Progenitor cell of endocrine pancreas (in vitro differentiated cells): ENCODE measurements around the gene ADRM1. TPM values are rescaled to one million over a fixed set of nuclear protein-coding genes. Genes with fewer than 3 reads are reported as not detected.

ENCODE experiments used
- DNase-seq: peaks from one replicate; pipeline ENCODE4 v3.0.0; 2021; ENCODE audit warnings: low spot score; ENCODE audit not compliant: unreplicated experiment
- H3K27ac Mint-ChIP-seq: 2 replicates; pipeline ENCODE4 v1.8.0; 2021; ENCODE audit warnings: mild to moderate bottlenecking, moderate library complexity, mixed read lengths
- H3K27me3 Mint-ChIP-seq: 2 replicates; pipeline ENCODE4 v1.8.0; 2021; ENCODE audit warnings: mixed read lengths
- H3K36me3 Mint-ChIP-seq: 2 replicates; pipeline ENCODE4 v1.8.0; 2022; ENCODE audit warnings: mixed read lengths; ENCODE audit not compliant: insufficient read depth
- H3K4me1 Mint-ChIP-seq: 2 replicates; pipeline ENCODE4 v1.8.0; 2021; ENCODE audit warnings: low read depth, mixed read lengths
- H3K4me3 Mint-ChIP-seq: 2 replicates; pipeline ENCODE4 v1.8.0; 2021; ENCODE audit warnings: low read depth, mild to moderate bottlenecking, moderate library complexity, mixed read lengths
- H3K9me3 Mint-ChIP-seq: 2 replicates; pipeline ENCODE4 v1.8.0; 2021; ENCODE audit warnings: low read depth, mixed read lengths
- total RNA-seq: library from RNA; stranded (reverse); gene quantifications from 2 replicates; pipeline ENCODE4 v1.2.1, GENCODE V29; 2021
- TF ChIP-seq, protein P1 (sequence below): fragments of 200-600 bp; sonication (generic); IDR thresholded peaks from one replicate; pipeline ENCODE4 v1.5.0; 2021; ENCODE audit warnings: antibody characterized with exemption, mild to moderate bottlenecking; ENCODE audit not compliant: unreplicated experiment

ADRM1 gene
- total RNA-seq, 1 donor from 2014 or later, result 66.2 TPM

- Mint-ChIP-seq H3K27ac (peak overlapping the region; percentile 71), H3K4me3 (no peak overlapping the region), H3K36me3 (peaks cover 11% of the 10 kb centered on the region), H3K9me3 (no peaks in the 10 kb centered on the region), H3K27me3 (no peaks in the 10 kb centered on the region), H3K4me1 (no peaks in the 10 kb centered on the region)
- TF ChIP-seq, protein P1, sequence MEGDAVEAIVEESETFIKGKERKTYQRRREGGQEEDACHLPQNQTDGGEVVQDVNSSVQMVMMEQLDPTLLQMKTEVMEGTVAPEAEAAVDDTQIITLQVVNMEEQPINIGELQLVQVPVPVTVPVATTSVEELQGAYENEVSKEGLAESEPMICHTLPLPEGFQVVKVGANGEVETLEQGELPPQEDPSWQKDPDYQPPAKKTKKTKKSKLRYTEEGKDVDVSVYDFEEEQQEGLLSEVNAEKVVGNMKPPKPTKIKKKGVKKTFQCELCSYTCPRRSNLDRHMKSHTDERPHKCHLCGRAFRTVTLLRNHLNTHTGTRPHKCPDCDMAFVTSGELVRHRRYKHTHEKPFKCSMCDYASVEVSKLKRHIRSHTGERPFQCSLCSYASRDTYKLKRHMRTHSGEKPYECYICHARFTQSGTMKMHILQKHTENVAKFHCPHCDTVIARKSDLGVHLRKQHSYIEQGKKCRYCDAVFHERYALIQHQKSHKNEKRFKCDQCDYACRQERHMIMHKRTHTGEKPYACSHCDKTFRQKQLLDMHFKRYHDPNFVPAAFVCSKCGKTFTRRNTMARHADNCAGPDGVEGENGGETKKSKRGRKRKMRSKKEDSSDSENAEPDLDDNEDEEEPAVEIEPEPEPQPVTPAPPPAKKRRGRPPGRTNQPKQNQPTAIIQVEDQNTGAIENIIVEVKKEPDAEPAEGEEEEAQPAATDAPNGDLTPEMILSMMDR, result no peak
- DNase-seq, result no peak
These were observed 16.6 kb downstream of the ADRM1 start for GRCh38 chr20:62319346-62319909.

GRCh38 chr20:62320581-62321354 is 18.0 kb downstream of the ADRM1 start:
- H3K27ac Mint-ChIP-seq, result no peak overlapping the region
- H3K4me3 Mint-ChIP-seq, result no peak overlapping the region
- no peak for DNase-seq

DNA sequence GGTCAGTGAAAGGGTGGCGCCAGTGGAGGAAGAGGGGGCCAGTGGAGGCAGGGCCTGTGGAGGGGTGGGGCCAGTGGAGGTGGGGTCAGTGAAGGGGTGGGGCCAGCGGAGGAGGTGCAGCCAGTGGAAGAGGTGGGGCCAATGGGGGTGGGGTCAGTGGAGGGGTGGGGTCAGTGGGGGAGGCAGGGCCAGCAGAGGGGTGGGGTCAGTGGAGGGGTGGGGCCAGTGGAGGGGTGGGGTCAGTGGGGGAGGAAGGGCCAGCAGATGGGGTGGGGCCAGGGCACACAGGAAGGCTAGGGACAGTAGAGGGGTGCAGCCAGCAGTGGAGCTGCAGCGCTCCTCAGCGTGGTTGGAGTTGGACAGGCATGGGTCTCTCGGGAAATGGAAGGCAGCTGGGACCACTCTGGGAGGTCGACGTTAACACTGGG is 18.7 kb downstream of the ADRM1 start:
- no peak overlapping the region for H3K27ac Mint-ChIP-seq

More at GRCh38 chr20:62320581-62321354, 18.0 kb downstream of the ADRM1 start:
- Mint-ChIP-seq H3K36me3 (peaks cover 16% of the 10 kb centered on the region), H3K4me1 (no peaks in the 10 kb centered on the region), H3K27me3 (no peaks in the 10 kb centered on the region), H3K9me3 (no peaks in the 10 kb centered on the region)
- TF ChIP-seq, protein P1, result no peak

DNA sequence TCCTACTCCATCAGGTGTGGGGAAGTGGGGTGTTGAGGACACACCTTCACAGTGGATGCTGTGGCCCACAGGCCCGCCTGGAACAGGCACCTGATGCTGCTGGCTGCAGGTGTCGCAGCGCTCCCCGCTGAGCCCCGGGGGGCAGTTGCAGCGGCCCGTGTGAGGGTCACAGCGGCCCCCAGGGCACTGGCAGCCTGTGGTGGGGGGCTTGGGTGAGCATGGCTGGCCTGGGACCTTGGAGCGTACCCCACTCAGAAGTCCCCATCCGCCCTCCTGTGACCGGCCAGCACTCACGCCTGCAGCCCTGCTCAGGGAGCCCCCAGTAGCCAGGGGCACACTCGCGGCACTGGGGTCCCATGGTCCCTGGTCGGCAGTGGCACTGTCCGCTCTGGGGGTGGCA is 19.2 kb downstream of the ADRM1 start:
- H3K9me3 Mint-ChIP-seq, result no peaks in the 10 kb centered on the region
- peaks cover 23% of the 10 kb centered on the region for H3K36me3 Mint-ChIP-seq
- no peak overlapping the region for H3K4me3 Mint-ChIP-seq
- TF ChIP-seq, protein P1, result no peak
- no peaks in the 10 kb centered on the region for H3K4me1 Mint-ChIP-seq
- no peaks in the 10 kb centered on the region for H3K27me3 Mint-ChIP-seq
- no peak for DNase-seq
- H3K27ac Mint-ChIP-seq, result no peak overlapping the region

More for the DNA sequence above, 18.7 kb downstream of the ADRM1 start:
- Mint-ChIP-seq H3K27me3 (no peaks in the 10 kb centered on the region), H3K9me3 (no peaks in the 10 kb centered on the region), H3K36me3 (peaks cover 20% of the 10 kb centered on the region), H3K4me1 (no peaks in the 10 kb centered on the region), H3K4me3 (no peak overlapping the region)
- TF ChIP-seq, protein P1, result no peak
- no peak for DNase-seq

- Mint-ChIP-seq H3K4me3 (no peak overlapping the region), H3K27me3 (no peaks in the 10 kb centered on the region), H3K9me3 (no peaks in the 10 kb centered on the region), H3K27ac (no peak overlapping the region), H3K4me1 (no peaks in the 10 kb centered on the region), H3K36me3 (peaks cover 28% of the 10 kb centered on the region)
- no peak for DNase-seq
- TF ChIP-seq, protein P1, result no peak
These were observed 19.8 kb downstream of the ADRM1 start for GRCh38 chr20:62322492-62323041.
